Stimulated activated CD4-positive, alpha-beta T cell treated with anti-CD3 and anti-CD28 coated beads, Interleukin-2, amount 100 ng/mL, for 4 hours (primary cell): Measurements from ENCODE around the gene TLX3.

ENCODE experiments used
- DNase-seq: peaks from one replicate; pipeline ENCODE4 v3.0.0-alpha.2; 2020; ENCODE audit warnings: low read depth

The TLX3 gene

DNA sequence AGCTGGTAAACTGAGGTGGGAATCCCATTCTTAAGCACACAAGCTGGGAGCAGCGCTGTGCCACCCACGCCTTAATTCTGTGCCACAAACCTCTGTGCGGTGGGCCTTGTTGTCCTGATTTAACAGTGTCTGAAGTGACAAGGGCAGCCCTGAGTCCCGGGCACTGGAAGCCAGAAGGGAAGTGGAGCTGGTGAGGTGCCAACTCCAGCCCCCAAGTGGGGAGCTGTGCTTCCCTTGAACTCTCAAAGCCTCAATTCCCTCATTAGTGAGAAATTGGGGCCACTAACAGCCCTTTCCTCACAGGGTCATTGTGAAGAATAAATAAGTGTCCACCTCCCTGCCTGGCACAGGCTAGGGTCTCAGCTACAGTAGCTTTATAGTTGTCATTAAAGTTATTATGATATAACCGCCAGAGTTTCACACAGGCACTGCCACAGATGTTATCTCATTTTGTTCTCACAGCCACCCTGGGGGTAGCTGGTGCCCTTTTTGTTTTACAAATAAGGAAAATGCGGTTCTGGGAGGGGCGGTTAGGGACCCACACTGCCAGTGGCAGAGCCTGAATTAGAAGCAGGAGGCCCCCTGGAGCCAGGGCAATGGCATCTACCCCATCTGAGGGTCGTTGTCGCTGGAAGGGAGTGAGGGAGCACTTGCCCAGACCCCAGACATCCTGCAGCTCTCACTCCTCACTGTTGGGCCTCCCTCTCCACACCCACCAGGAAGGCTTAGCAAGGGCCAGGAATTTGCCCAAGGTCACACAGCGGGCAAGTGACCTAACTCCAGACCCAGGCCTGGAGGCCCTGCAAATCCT, 2.1 kb upstream of the TLX3 start:
- no peak for DNase-seq

DNA sequence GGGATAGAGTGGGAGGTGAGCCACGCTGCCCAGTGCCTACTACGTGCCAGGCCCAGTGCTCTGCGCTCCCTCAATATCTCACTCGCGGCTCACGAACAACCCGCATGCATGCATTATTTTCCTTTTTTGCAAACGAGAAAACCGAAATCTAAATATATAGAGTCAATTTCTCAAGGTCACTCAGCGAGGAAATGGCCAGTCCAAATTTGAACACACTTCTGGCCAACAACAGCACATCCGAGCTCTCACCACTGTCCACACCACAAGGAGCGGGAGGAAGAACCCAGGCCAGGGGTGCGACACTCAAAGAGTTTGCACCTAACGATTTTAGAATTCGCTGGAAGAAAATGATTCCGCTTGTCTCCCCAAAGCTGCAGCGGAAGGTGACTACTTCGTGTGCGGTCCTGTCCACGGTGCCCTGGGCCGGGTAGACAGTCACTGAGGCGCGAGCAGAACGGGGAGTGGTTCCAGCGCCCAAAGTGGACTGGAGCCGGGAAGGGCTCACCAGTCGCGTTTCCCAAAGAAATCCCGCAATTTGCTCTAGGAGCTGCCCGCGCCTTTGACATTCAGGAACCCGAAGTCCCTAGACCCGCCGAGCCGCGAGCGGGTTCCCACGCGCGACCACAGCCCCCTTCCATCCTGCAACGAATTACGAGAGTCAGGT, 1.1 kb upstream of the TLX3 start:
- no peak for DNase-seq

DNA sequence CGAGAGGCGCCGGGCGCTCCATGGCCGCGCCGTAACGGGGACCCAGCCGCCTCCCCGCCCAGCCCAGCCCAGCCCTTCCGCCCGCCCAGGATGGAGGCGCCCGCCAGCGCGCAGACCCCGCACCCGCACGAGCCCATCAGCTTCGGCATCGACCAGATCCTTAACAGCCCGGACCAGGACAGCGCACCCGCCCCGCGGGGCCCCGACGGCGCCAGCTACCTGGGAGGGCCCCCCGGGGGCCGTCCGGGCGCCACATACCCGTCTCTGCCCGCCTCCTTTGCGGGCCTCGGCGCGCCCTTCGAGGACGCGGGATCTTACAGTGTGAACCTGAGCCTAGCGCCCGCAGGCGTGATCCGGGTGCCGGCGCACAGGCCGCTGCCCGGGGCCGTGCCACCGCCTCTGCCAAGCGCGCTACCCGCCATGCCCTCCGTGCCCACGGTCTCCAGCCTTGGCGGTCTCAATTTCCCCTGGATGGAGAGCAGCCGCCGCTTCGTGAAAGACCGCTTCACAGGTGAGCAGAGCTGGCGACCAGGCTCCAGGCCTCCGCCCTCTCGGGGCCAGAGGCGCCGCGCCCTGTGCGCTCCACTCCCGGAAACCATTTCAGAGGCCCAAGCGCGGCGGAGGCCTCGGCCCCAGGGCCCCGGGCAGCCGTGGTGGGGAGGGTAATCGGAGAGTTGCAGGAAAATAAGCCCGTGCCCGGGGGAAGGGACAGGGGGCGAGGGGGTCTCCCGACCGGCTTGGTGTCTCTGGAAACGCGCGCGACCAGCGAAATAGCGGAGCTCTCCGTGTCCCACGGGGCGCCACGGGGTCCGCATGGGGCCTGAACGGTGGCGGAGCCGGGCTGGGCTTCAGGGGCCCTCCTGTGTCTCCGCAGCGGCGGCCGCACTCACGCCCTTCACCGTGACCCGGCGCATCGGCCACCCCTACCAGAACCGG, 496 bp downstream of the TLX3 start:
- no peak for DNase-seq

DNA sequence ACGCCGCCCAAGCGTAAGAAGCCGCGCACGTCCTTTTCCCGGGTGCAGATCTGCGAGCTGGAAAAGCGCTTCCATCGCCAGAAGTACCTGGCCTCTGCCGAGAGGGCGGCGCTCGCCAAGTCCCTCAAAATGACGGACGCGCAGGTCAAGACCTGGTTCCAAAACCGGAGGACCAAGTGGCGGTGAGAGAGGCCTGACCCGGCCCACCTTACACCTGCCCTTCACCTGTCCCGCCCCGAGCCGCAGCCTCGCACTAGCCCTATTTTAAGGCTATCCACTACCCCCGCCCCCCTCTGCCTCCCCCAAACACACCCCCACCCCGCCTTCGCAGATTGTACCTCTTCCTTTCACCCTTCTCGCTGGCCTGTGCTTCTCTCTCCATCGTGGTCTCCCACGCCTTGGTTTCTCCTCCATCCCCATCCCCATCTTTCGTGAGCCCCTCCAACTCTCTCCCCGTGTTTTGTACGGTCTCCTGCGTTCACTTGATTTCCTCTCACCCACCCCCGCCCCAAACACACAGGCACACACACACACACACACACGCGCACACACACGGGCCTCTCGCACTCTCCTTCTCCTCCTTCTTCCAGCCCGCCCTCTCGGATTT, 1.3 kb downstream of the TLX3 start:
- no peak for DNase-seq

DNA sequence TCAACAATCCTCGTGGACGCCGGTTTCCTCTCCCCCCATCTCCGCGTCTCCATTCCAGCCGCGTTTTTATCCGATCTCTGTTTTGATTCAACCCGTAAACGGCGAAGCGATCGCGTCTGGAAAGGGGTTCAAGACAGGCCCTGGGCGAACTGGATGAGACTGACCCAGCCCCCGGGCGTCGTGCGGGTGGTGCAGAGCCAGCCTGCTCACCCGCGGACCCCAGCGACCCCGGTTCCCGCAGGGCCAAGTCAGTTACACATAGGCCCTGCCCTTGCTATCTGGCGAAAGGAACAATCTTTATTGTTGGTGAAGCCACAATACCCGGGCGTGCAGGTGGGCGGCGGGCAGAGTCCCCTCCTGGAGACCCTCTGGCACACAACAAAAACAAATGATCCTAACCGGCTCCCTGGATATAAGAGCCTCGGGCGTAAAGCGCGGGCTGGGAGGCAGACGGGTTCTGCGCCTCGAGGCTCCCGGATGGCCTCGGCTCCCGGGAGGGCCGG, 1.8 kb downstream of the TLX3 start:
- DNase-seq, result no peak

DNA sequence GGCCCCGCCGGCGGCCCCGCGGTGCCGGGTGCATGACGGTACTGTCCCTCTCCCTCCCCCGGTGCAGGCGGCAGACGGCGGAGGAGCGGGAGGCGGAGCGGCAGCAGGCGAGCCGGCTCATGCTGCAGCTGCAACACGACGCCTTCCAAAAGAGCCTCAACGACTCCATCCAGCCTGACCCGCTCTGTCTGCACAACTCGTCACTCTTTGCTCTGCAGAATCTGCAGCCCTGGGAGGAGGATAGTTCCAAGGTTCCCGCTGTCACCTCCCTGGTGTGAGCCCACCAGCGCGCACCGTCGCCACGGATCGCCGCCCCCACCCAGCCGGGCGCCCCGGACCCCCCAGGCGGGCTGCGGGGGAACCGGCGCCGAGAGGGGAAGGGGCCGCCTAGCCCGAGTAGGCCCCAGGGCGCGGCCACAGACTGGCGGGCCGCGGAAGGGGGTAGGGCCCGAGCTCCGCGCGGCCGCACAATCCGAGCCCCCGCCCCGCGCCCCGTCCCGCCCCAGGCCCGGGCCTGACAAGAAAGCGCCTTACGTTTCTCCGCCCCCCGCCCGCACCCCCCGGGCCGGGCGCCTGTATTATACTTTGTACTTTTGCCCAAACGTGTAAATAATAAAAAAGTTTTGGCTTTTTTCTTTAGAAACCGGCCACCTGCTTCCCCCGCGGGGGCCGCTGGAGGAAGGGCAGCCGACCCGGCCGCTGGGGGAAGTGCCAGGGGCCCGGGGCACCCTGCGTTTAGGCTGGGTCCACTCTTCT, 2.5 kb downstream of the TLX3 start:
- no peak for DNase-seq

DNA sequence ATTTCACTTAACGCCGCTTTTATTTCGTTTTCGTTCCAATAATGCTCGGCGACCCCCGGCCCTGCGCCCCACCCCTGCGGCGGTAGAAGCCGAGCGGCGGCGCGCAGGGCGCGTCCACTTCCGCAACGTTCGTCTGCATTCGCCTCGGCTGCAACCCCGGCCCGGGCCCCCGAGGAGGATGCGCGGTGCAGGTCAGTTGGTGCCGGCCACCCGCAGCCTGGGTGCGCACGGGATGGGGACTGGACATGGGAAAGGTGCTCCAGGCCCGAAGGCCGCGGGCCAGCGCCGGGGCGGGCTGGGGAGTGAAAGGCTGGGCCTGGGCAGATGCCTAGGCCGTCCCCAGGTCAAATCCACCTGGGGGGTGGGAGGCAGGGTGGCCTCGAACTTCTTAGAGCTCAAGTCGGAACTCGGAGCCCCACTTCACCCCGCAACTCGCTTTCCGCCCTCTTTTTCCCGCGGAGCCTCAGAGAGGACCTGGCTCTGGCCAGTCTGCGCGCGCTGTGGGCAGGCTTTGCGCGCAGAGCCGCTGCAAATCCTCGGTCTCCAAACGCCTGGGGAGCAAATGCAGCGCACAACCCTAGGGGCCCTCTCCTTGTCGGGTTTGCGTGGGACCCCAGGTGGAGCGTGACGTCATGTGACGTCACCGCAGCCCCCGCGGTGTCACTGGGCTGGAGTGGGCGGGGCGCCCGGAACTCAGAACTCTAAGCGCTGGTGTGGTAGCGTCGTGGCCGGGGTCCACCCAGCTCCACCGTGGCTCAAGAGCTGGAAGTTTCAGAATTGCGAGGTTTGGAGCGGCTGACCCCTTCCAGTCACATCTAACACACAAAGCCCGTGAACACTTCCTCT, 3.3 kb downstream of the TLX3 start:
- DNase-seq, result no peak

GRCh38 chr5:171313481-171314206, 4.6 kb downstream of the TLX3 start:
- DNase-seq, result no peak

DNA sequence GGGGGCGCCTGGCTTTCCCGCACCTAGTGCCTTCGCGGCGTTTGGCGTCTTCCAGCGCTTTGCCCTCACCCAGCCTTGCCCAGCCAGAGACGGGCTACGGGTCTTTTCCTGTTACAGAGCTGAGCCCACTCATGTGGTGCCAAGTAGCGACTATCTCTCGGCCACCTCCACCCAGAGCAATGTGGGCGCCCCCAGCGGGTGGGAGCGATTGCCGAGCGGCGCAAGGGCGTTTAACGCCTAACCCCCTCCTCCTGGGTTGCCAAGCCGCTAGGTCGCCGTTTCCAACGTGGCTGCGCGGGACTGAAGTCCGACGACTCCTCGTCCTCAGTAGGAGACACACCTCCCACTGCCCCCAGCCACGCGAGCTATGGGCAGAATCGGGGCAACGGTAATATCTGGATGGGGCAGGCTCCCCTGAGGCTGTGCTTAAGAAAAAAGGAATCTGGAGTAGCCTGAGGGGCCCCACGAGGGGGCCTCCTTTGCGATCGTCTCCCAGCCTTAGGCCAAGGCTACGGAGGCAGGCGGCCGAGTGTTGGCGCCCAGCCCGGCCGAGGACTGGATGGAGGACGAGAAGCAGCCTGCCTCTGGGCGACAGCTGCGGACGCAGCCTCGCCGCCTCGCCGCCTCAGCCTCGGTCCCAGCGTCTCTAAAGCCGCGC, 5.8 kb downstream of the TLX3 start:
- no peak for DNase-seq

DNA sequence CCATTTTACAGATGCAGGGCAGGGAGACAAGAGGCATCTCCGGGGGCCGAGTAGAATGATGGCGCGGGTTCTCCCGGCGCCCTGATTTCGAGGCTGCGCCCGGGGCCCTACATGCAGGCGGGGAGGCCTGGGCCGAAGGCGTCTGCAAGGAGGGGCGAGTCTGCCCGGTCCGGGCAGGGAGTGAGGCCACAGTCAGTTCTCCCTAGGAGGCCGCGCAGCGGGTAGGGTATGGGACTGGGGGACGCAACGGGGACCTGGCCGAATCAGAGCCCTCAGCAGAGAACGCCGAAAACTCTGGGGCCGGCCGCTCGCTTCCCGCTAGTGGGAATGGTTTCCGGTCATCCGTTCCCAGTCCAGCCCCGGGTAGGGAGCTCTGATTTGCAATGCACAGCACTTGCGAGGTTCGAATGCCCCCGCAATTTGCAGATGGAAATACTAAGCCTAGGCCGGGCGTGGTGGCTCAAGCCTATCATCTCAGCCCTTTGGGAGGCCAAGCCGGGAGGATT, 6.4 kb downstream of the TLX3 start:
- DNase-seq, result no peak

DNA sequence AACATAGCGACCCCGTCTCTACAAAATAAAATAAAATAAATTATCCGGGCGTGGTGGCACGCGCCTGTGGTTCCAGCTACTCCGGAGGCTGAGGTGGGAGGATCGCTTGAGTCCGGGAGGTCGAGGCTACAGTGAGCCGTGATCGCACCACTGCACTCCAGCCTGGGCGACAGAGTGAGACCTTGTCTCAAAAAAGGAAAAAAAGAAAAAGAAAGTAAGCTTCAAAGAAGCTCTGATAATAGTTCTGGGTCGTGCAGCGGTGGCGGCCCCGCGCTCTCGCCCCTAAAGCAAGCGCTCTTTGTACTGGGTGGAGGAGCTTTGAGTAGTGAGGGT, 6.8 kb downstream of the TLX3 start:
- no peak for DNase-seq

GRCh38 chr5:171316258-171317121, 7.4 kb downstream of the TLX3 start:
- DNase-seq, result no peak

GRCh38 chr5:171317230-171317629, 8.2 kb downstream of the TLX3 start:
- DNase-seq, result no peak

- no peak for DNase-seq
Observed at GRCh38 chr5:171318026-171318425, 9.0 kb downstream of the TLX3 start.

DNA sequence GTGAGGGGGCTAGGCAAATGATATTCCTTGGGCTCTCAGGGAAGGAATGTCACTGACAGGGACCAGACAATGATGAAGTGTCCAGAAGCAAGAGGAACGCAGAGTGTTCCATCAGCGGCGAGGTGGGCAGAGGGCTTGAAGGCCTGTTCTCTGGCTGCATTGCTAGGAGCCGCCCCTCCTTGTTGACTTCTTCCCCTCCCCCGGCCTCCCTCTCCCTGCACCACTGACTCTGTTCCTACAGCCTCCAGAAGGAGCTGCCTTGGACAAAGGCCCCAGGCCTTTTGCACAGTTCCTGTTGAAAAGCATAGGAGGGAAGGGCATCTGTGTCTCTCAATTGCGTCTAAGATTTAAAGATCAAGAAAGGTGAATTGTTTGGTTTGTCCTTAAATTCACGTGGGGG, 12.4 kb downstream of the TLX3 start:
- DNase-seq, result no peak

GRCh38 chr5:171322527-171322926, 13.5 kb downstream of the TLX3 start:
- no peak for DNase-seq

DNA sequence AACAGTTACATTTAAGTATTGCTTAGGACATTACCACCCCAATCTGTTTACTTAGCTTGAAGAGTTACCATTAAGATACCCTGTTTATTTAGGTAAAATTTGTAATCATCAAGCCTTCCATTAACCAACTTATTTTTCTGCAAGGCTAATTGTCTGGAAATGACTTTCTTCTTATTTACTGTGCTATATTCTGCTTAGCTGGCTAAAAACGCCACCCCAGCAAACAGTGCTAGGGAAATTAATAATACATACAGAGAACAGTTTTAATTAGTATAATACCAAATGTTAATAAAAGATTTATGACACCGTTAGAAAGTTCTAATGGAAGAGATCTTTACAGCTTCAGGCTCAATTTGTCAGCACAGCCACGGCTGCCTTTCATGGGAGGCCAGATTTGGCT, 14.0 kb downstream of the TLX3 start:
- no peak for DNase-seq
